AG09309 (cell line): Measurements from ENCODE around the gene TBX5.

Experiments used
- DNase-seq: peaks from one replicate; pipeline ENCODE4 v3.0.0-alpha.2; 2010; ENCODE audit warnings: low read depth
- H3K4me3 ChIP-seq: 2 replicates; pipeline ENCODE4 v1.5.1; 2011; ENCODE audit warnings: mild to moderate bottlenecking, low read depth, low read length, moderate library complexity; ENCODE audit not compliant: control insufficient read depth
- CTCF ChIP-seq: IDR thresholded peaks from 2 replicates; pipeline ENCODE4 v1.5.1; 2011; ENCODE audit warnings: mild to moderate bottlenecking, low read depth, low read length, inconsistent platforms; ENCODE audit not compliant: insufficient read depth, control insufficient read depth; ENCODE audit errors: missing control alignments

The TBX5 gene

GRCh38 chr12:114441039-114441383, 35.1 kb upstream of the TBX5 start:
- DNase-seq, result no peak
- no peak overlapping the region for H3K4me3 ChIP-seq
- TF ChIP-seq CTCF, result no peak

GRCh38 chr12:114440270-114441038, 34.5 kb upstream of the TBX5 start:
- DNase-seq, result no peak
- H3K4me3 ChIP-seq, result no peak overlapping the region
- no peak for TF ChIP-seq CTCF

- DNase-seq, result no peak
- H3K4me3 ChIP-seq, result no peak overlapping the region
- TF ChIP-seq CTCF, result no peak
Observed at GRCh38 chr12:114439817-114440216, 33.9 kb upstream of the TBX5 start.

- no peak overlapping the region for H3K4me3 ChIP-seq
- no peak for TF ChIP-seq CTCF
- DNase-seq, result no peak
Observed at GRCh38 chr12:114439261-114439683, 33.3 kb upstream of the TBX5 start.

GRCh38 chr12:114438635-114439256, 32.8 kb upstream of the TBX5 start:
- no peak for TF ChIP-seq CTCF
- DNase-seq, result no peak
- H3K4me3 ChIP-seq, result no peak overlapping the region

- H3K4me3 ChIP-seq, result no peak overlapping the region
- DNase-seq, result no peak
- no peak for TF ChIP-seq CTCF
Observed at GRCh38 chr12:114434341-114434740, 28.4 kb upstream of the TBX5 start.
